Transverse colon (tissue), 4 donors: Measurements from ENCODE around the gene STK24.

Experiments used
- POLR2AphosphoS5 ChIP-seq, 3 donors: sonication (generic); formaldehyde crosslinking; IDR thresholded peaks; one replicate each; pipeline ENCODE4 v1.6.1; 2016; ENCODE audit warnings: antibody characterized with exemption in 3 of 3
- TF ChIP-seq, protein P1 (sequence below), 5 experiments: fragments of 200-600 bp in 3 of 5; fragments of 450-650 bp in 2 of 5; sonication (generic) in 3 of 5; IDR thresholded peaks; 1 replicate in 2 of 5; 2 replicates in 3 of 5; pipeline ENCODE4 v1.5.1; 2016 to 2017; ENCODE audit warnings: antibody characterized with exemption in 5 of 5, inconsistent platforms in 3 of 5, mild to moderate bottlenecking in 2 of 5, moderate library complexity in 1 of 5

DNA sequence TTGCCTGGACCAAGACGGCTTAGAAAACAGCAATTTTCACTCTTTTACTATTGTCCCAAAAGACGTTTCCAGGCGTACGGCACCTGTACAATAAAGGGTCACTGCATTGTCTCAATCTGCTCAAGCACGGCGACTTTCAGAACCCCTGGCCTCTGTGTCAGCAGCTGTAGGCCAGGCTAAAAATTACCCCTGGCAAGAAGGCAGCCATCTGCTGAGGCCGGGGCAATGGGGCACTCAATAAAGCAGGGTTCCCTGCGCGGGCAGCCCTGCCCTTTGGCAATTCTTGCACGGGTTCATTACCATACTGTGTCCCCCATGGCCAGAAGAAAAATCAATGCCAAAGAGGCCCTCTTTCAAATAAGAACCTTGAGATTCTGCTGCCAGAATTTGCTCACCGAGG is 52.1 kb downstream of the STK24 start:
- TF ChIP-seq, protein P1, sequence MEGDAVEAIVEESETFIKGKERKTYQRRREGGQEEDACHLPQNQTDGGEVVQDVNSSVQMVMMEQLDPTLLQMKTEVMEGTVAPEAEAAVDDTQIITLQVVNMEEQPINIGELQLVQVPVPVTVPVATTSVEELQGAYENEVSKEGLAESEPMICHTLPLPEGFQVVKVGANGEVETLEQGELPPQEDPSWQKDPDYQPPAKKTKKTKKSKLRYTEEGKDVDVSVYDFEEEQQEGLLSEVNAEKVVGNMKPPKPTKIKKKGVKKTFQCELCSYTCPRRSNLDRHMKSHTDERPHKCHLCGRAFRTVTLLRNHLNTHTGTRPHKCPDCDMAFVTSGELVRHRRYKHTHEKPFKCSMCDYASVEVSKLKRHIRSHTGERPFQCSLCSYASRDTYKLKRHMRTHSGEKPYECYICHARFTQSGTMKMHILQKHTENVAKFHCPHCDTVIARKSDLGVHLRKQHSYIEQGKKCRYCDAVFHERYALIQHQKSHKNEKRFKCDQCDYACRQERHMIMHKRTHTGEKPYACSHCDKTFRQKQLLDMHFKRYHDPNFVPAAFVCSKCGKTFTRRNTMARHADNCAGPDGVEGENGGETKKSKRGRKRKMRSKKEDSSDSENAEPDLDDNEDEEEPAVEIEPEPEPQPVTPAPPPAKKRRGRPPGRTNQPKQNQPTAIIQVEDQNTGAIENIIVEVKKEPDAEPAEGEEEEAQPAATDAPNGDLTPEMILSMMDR (IDR thresholded peaks at IDR 0.05) = no peak
- TF ChIP-seq POLR2AphosphoS5 (IDR thresholded peaks at IDR 0.05) = no peak
